D721Med (cell line): Measurements from ENCODE around the gene LAMA5.

Experiments
- DNase-seq: peaks from one replicate; pipeline ENCODE4 v3.0.0; 2011; ENCODE audit warnings: low spot score; ENCODE audit not compliant: insufficient read length
- FAIRE-seq: peaks from 2 replicates; lab custom pipeline; 2011; peaks lifted over from hg19 to GRCh38; lab: Jason Lieb, UNC
- TF ChIP-seq, protein P1 (sequence below): IDR thresholded peaks from 2 replicates; pipeline ENCODE4 v1.5.1; 2012; ENCODE audit warnings: mild to moderate bottlenecking, control low read depth; ENCODE audit not compliant: insufficient read depth; ENCODE audit errors: missing control alignments

The LAMA5 gene

DNA sequence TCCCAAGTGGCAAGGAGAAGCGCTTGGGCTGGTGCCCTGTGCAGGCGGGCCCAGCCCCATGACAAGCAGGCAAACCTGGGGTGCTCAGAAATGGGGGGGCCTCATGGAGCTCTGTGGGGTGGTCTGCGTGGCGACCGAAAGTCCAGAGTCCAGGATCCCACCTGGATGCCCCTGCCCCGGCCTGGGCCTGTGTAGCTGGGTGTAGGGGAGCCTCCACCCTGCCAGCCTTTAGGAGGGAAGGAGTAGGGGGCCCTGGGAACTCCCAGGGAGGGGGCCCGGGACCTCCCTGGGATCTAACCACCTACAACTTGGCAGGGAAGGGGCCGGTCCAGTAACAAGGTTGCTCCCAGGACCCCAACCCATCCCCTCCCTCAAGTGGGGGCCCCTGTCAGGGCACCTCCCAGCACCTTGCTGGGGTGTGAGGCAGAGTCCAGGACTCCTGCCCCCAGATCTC is 4.5 kb upstream of the LAMA5 start:
- DNase-seq (no peak), FAIRE-seq (no peak)
- TF ChIP-seq, protein P1, sequence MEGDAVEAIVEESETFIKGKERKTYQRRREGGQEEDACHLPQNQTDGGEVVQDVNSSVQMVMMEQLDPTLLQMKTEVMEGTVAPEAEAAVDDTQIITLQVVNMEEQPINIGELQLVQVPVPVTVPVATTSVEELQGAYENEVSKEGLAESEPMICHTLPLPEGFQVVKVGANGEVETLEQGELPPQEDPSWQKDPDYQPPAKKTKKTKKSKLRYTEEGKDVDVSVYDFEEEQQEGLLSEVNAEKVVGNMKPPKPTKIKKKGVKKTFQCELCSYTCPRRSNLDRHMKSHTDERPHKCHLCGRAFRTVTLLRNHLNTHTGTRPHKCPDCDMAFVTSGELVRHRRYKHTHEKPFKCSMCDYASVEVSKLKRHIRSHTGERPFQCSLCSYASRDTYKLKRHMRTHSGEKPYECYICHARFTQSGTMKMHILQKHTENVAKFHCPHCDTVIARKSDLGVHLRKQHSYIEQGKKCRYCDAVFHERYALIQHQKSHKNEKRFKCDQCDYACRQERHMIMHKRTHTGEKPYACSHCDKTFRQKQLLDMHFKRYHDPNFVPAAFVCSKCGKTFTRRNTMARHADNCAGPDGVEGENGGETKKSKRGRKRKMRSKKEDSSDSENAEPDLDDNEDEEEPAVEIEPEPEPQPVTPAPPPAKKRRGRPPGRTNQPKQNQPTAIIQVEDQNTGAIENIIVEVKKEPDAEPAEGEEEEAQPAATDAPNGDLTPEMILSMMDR, result no peak

DNA sequence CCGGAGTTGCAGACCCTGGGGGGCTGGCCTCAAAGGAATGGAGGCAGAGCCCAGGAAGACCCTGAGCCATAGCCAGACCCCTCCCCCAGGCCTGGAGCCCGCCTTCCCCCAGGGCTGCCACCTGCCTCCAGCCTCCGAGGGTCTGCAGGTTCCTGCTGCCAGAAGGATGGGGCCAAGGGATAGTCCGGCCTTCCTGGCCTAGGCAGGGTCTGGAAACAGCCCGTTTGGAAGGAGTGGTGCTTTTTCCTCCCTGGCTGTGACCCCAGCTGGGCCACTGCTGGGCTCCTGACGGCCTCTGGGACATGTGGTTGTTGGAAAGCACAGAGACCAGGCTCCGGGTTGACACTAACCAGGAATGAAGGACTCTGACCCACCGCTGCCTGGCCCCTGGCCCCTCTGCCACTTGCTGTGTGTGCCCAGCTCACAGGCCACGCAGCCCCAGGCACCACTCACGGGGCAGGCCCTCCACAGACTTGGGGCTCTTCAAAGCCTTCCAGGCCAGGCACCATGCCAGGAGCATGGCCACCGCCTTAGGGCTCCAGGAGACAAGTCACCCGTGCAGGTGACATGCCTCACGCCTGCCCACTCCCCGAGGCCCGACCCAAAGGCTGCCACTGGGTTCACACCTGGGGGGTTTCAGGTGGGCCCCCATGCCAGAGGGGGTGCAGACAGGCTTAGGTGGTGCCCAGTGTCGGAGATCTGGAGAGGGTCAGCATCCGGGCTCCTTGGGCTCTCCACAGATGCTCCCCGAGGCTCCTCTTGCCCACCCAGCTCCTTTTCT is 3.9 kb upstream of the LAMA5 start:
- TF ChIP-seq, protein P1, result no peak
- DNase-seq, result no peak
- no peak for FAIRE-seq

DNA sequence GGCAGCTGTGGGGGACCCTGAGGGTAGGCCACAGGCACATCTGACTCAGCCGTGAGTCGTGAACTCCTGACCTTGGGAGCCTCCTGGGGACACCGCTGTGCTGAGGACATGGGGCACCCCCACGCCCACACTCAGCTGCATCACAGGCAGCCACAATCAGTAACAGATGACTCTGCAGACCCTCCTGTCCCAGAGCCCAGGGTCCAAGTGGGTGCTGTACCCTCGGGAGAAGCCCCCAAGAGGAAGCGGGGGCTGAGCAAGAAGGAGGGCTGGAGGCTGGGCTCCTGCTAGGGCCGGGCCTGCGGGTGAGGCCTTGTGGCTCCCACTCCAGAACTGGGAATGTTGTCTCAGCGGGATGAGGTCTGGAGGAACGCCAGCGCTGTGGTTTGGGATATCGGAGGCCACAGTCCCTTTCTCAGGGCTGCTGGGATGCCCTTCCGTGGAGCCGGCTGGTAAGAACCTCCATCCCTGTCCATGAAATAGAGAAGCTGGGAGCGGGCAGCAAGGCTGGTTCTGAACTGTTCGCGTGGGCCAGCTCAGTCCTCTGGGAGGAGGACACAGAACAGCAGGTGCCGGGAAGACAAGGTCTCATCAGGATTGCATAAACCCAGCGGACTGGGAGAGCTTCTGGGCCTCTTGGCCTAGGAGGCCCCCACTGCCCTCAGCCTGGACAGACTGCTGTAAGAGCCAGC is 3.1 kb upstream of the LAMA5 start:
- TF ChIP-seq, protein P1, result no peak
- DNase-seq (no peak), FAIRE-seq (no peak)

- TF ChIP-seq, protein P1, result no peak
- no peak for DNase-seq
- FAIRE-seq, result no peak
These were observed 2.7 kb upstream of the LAMA5 start for GRCh38 chr20:62369815-62370114.

DNA sequence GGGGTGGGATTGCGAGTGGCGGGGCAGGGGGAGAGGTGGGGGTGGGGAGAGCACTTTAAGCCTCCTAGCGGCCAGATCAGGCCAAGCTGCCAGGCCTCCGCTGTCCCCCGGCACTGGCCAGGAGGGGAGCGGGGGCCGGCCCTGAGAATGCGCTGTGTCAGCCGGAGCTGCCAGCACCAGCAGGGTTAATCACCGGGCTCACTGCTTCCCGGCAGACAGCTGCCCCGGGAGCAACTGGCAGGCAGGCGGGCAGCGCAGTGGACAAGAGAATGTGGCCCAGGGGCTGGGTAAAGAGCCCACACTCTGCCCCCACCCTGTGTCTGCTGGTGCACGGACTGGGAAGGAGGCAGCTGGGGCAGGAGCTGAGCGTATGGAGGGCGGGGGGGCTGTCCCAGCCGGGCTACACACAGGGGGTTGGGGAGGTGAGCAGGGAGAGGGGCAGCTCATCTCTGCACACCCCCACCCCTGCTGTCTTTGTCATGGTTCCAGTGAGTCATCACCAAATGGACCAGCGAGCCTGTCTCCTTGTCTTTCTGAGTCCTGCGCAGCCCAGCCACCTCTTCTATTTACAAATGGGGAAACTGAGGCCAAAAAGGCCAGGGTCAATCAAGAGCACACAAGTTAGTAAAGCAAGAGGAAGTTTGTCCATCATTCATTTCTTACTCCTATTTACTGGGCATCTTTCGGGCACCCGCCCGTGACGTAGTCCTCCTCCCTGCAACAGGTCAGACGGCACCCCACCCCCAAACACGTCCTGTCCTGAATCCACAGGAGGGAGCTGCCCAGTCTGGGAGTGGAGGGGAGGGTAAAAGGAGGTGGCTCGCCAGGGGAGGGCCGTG is 2.1 kb upstream of the LAMA5 start:
- TF ChIP-seq, protein P1, result no peak
- DNase-seq (no peak), FAIRE-seq (no peak)

- FAIRE-seq (no peak), DNase-seq (no peak)
- TF ChIP-seq, protein P1, result no peak
These were observed 1.4 kb upstream of the LAMA5 start for GRCh38 chr20:62368392-62368975.
